Suprapubic skin (tissue), 3 donors: ENCODE measurements around the gene NEMP1.

Experiments used
- EP300 ChIP-seq: sonication (generic); formaldehyde crosslinking; IDR thresholded peaks from one replicate; pipeline ENCODE4 v1.6.1; 2017; ENCODE audit warnings: antibody characterized with exemption
- POLR2A ChIP-seq, 2 donors: fragments of 450-650 bp; IDR thresholded peaks; one replicate each; pipeline ENCODE4 v1.6.1; 2017; ENCODE audit warnings: antibody characterized with exemption in 2 of 2, mild to moderate bottlenecking in 2 of 2, moderate library complexity in 2 of 2
- TF ChIP-seq, protein P1 (sequence below), 2 donors: fragments of 200-600 bp in 1 of 2; fragments of 450-650 bp in 1 of 2; sonication (generic) in 1 of 2; IDR thresholded peaks; one replicate each; pipeline ENCODE4 v1.5.1; 2016 to 2019; ENCODE audit warnings: antibody characterized with exemption in 2 of 2, mild to moderate bottlenecking in 1 of 2, moderate library complexity in 1 of 2

DNA sequence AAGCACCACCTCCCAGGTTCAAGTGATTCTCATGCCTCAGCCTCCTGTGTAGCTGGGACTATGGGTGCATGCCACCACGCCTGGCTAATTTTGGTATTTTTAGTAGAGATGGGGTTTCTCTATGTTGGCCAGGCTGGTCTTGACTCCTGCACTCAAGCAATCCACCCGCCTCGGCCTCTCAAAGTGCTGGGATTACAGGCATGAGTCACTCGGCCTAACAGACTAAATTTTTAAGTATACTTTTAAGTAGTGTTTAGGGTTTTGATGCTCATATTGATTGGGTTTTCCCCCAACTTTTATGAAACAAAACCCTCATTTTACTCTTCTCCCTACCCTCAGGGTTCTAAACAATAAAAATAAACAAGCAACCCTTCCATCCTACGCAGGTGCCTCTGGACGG is 34.1 kb downstream of the NEMP1 start:
- TF ChIP-seq POLR2A (IDR thresholded peaks at IDR 0.05) = no peak
- TF ChIP-seq, protein P1, sequence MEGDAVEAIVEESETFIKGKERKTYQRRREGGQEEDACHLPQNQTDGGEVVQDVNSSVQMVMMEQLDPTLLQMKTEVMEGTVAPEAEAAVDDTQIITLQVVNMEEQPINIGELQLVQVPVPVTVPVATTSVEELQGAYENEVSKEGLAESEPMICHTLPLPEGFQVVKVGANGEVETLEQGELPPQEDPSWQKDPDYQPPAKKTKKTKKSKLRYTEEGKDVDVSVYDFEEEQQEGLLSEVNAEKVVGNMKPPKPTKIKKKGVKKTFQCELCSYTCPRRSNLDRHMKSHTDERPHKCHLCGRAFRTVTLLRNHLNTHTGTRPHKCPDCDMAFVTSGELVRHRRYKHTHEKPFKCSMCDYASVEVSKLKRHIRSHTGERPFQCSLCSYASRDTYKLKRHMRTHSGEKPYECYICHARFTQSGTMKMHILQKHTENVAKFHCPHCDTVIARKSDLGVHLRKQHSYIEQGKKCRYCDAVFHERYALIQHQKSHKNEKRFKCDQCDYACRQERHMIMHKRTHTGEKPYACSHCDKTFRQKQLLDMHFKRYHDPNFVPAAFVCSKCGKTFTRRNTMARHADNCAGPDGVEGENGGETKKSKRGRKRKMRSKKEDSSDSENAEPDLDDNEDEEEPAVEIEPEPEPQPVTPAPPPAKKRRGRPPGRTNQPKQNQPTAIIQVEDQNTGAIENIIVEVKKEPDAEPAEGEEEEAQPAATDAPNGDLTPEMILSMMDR (IDR thresholded peaks at IDR 0.05) = no peak
- TF ChIP-seq EP300 = no peak
